A549 (cell line): Measurements from ENCODE around the gene CYP19A1. TPM values are rescaled to one million over a fixed set of nuclear protein-coding genes. Genes with fewer than 3 reads are reported as not detected.

ENCODE experiments used
- ATAC-seq, 2 experiments: fragments of 200-7000 bp in 1 of 2; fragments of >200 bp in 1 of 2; cut with Nextera tagmentation in 1 of 2; cut with Tn5 transposase in 1 of 2; 3 replicates each; pipeline versions ENCODE4 v1.8.0 to v1.9.1; 2018 to 2020; ENCODE audit warnings: mild to moderate bottlenecking in 1 of 2, moderate library complexity in 1 of 2
- CTCF ChIA-PET: fragments of 300-600 bp; sonication (Branson Sonifier 250); formaldehyde crosslinking; extraction: SDS; loops from one replicate; lab custom pipeline; 2021; ENCODE audit warnings: antibody characterized with exemption, inconsistent platforms; lab: Yijun Ruan, JAX
- POLR2A ChIA-PET: fragments of 350-600 bp; formaldehyde crosslinking; extraction: SDS; loops from one replicate; lab custom pipeline; 2021; ENCODE audit warnings: antibody characterized with exemption, inconsistent platforms; lab: Yijun Ruan, JAX
- DNase-seq, 2 experiments: peaks; one replicate each; pipeline versions ENCODE4 v3.0.0 to v3.0.0-alpha.2; 2011 to 2016; ENCODE audit warnings: low read depth in 1 of 2, low spot score in 1 of 2
- FAIRE-seq: peaks from 2 replicates; lab custom pipeline; 2011; peaks lifted over from hg19 to GRCh38; lab: Jason Lieb, UNC
- H3K27ac ChIP-seq, 2 experiments: fragments of >200 bp; sonication (Bioruptor Twin); formaldehyde crosslinking; 3 replicates each; pipeline ENCODE4 v1.5.1; 2016 to 2017
- H3K4me1 ChIP-seq: fragments of >200 bp; sonication (Bioruptor Twin); formaldehyde crosslinking; 3 replicates; pipeline ENCODE4 v1.6.1; 2016
- H3K4me2 ChIP-seq: fragments of >200 bp; sonication (Bioruptor Twin); formaldehyde crosslinking; 3 replicates; pipeline ENCODE4 v1.6.1; 2016
- H3K4me3 ChIP-seq: fragments of >200 bp; sonication (Bioruptor Twin); formaldehyde crosslinking; 3 replicates; pipeline ENCODE4 v1.5.1; 2016
- H3K9me3 ChIP-seq: fragments of >200 bp; sonication (Bioruptor Twin); formaldehyde crosslinking; 3 replicates; pipeline ENCODE4 v1.6.1; 2016
- CEBPB ChIP-seq, 2 experiments: fragments of >200 bp in 1 of 2; sonication (Bioruptor Twin) in 1 of 2; formaldehyde crosslinking in 1 of 2; IDR thresholded peaks; 2 replicates each; pipeline ENCODE4 v1.6.1; 2012 to 2016
- EP300 ChIP-seq, 2 experiments: fragments of >200 bp; sonication (Bioruptor Twin); formaldehyde crosslinking; IDR thresholded peaks; 2 replicates in 1 of 2; 3 replicates in 1 of 2; pipeline ENCODE4 v1.6.1; 2016 to 2017
- ESRRA ChIP-seq: fragments of 150-350 bp; IDR thresholded peaks from 2 replicates; pipeline ENCODE4 v1.6.1; 2014; ENCODE audit warnings: mild to moderate bottlenecking, low read length, borderline replicate concordance
- FOSB ChIP-seq: fragments of 250-450 bp; sonication (Bioruptor Pico); IDR thresholded peaks from 2 replicates; pipeline ENCODE4 v1.5.0; 2020; ENCODE audit warnings: mild to moderate bottlenecking, moderate library complexity
- FOSL2 ChIP-seq, 2 experiments: fragments of 450-650 bp in 1 of 2; fragments of >200 bp in 1 of 2; sonication (Bioruptor Twin) in 1 of 2; formaldehyde crosslinking; IDR thresholded peaks; 2 replicates each; pipeline versions ENCODE4 v1.5.0 to v1.6.1; 2016 to 2020; ENCODE audit warnings: mild to moderate bottlenecking in 1 of 2, moderate library complexity in 1 of 2
- GATA3 ChIP-seq: IDR thresholded peaks from 2 replicates; pipeline ENCODE4 v1.6.1; 2012; ENCODE audit warnings: borderline replicate concordance
- HOXB13 ChIP-seq: fragments of 250-450 bp; sonication (Bioruptor Pico); IDR thresholded peaks from 2 replicates; pipeline ENCODE4 v1.5.0; 2020; ENCODE audit warnings: low read depth, mild to moderate bottlenecking, moderate library complexity
- KDM5A ChIP-seq: fragments of 200-600 bp; sonication (generic); IDR thresholded peaks from 2 replicates; pipeline ENCODE4 v1.6.1; 2016; ENCODE audit warnings: antibody characterized with exemption, mild to moderate bottlenecking
- MAFK ChIP-seq: fragments of 450-650 bp; IDR thresholded peaks from 2 replicates; pipeline ENCODE4 v1.6.1; 2014; ENCODE audit not compliant: partially characterized antibody
- MAZ ChIP-seq: fragments of 150-350 bp; IDR thresholded peaks from 2 replicates; pipeline ENCODE4 v1.6.1; 2014; ENCODE audit warnings: antibody characterized with exemption, low read depth, low read length, borderline replicate concordance
- MYC ChIP-seq: IDR thresholded peaks from 2 replicates; pipeline ENCODE4 v1.6.1; 2012; ENCODE audit warnings: mild to moderate bottlenecking, inconsistent platforms, low read length, improper control_type of control experiment, borderline replicate concordance
- RFX5 ChIP-seq: fragments of 450-650 bp; IDR thresholded peaks from 2 replicates; pipeline ENCODE4 v1.7.1; 2014; ENCODE audit warnings: antibody characterized with exemption, mild to moderate bottlenecking, moderate library complexity
- RNF2 ChIP-seq: fragments of 200-600 bp; sonication (generic); IDR thresholded peaks from 2 replicates; pipeline ENCODE4 v1.6.1; 2016; ENCODE audit warnings: low read depth, mild to moderate bottlenecking, antibody characterized with exemption, moderate library complexity, borderline replicate concordance
- ZFP36 ChIP-seq: fragments of 450-650 bp; IDR thresholded peaks from 2 replicates; pipeline ENCODE4 v1.6.1; 2014; ENCODE audit warnings: borderline replicate concordance; ENCODE audit not compliant: partially characterized antibody
- WGBS: methylation state at CpG from one replicate; pipeline ENCODE4 v1.1.6; 2017; ENCODE audit errors: missing lambda C conversion rate; 5-methylcytosine and 5-hydroxymethylcytosine counted together
- polyA plus RNA-seq, 4 experiments: library from polyadenylated mRNA; depleted of rRNA in 3 of 4; stranded (reverse); fragments of >200 nt; fragmentation: RNase III in 1 of 4; extraction: RNeasy Plus Mini Kit Qiagen cat#74134 plus additional on column Dnase treatment in 1 of 4; gene quantifications; 2 replicates in 3 of 4; 3 replicates in 1 of 4; pipeline ENCODE4 v1.2.3, GENCODE V29; 2011 to 2017
- TF ChIP-seq, protein P1 (sequence below): IDR thresholded peaks from 2 replicates; pipeline ENCODE4 v1.6.1; 2012
- TF ChIP-seq, protein P2 (sequence below): IDR thresholded peaks from 2 replicates; pipeline ENCODE4 v1.6.1; 2012
- TF ChIP-seq, protein P3 (sequence below): fragments of >200 bp; sonication (Bioruptor Twin); formaldehyde crosslinking; IDR thresholded peaks from 3 replicates; pipeline ENCODE4 v1.5.1; 2016
- TF ChIP-seq, protein P4 (sequence below): fragments of 450-650 bp; IDR thresholded peaks from 2 replicates; pipeline ENCODE4 v1.6.1; 2014; ENCODE audit warnings: antibody characterized with exemption
- TF ChIP-seq, protein P5 (sequence below): fragments of 250-450 bp; sonication (Bioruptor Pico); IDR thresholded peaks from 2 replicates; pipeline ENCODE4 v1.5.0; 2020; ENCODE audit warnings: low read depth, mild to moderate bottlenecking, moderate library complexity
- TF ChIP-seq, protein P6 (sequence below): fragments of 250-450 bp; sonication (Bioruptor Pico); IDR thresholded peaks from 2 replicates; pipeline ENCODE4 v1.5.0; 2021; ENCODE audit warnings: mild to moderate bottlenecking, moderate library complexity, borderline replicate concordance

Gene CYP19A1
- polyA plus RNA-seq, 2 of the 4 experiments (the other 2 are of a cell fraction), result 0.36 TPM; not detected in 1

DNA sequence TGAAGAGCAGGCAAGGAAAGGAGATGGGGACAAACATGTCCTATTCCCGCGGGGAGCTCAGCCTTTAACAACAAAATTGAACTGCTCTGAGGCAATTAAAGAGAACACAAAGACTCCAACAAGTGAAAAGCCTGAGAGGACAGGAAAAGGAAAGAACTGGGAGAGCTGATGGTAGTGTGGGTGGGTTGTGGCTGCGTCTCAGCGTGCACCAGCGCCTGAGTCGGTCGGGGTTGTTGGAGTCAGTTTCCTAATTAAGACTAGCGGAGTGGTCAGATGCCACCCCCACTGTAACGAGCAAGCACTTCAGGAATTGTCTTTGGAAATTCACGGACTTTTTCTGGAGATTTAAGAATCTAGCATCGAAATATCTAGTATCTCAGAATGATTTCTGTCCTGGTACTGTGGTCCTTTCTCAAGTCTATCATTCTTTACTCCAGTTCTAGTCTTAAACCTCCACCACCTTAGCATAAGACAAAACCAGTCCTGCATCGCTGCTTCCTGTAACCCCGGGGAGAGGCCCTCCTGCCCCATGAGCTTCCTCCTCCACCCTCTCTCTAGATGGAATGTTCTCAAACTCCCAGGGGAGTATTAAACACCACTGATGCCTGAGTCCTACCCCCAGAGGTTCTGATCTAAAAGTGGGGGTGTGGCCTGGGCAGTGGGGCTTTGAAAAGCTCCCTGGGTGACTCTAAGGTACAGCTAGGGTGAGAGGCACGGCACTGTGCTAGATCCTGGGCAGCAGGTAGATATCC, 104.0 kb downstream of the CYP19A1 start:
- no peak overlapping the region for H3K4me3 ChIP-seq
- H3K4me1 ChIP-seq, result no peaks in the 10 kb centered on the region
- 51% methylated on average over 14 of the region's 14 CpGs for WGBS
- H3K4me2 ChIP-seq, result no peak overlapping the region
- POLR2A ChIA-PET, result no interaction called here
- no peaks in the 10 kb centered on the region for H3K9me3 ChIP-seq
- CTCF ChIA-PET, result interaction anchor here (0.6 to 1.9 kb wide), 8 partner anchors 8 to 199 kb away, joined by 3 to 6 read pairs (median 4); no protein-coding TSS in a partner anchor
- no peak overlapping the region for H3K27ac ChIP-seq
- ATAC-seq (no peak; a peak in 1 of 6 replicates), DNase-seq (no peak), FAIRE-seq (no peak)
- TF ChIP-seq ESRRA, result no peak
- TF ChIP-seq, protein P1, sequence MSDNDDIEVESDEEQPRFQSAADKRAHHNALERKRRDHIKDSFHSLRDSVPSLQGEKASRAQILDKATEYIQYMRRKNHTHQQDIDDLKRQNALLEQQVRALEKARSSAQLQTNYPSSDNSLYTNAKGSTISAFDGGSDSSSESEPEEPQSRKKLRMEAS, result no peak
- TF ChIP-seq, protein P2, sequence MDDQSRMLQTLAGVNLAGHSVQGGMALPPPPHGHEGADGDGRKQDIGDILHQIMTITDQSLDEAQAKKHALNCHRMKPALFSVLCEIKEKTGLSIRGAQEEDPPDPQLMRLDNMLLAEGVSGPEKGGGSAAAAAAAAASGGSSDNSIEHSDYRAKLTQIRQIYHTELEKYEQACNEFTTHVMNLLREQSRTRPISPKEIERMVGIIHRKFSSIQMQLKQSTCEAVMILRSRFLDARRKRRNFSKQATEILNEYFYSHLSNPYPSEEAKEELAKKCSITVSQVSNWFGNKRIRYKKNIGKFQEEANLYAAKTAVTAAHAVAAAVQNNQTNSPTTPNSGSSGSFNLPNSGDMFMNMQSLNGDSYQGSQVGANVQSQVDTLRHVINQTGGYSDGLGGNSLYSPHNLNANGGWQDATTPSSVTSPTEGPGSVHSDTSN, result no peak
- TF ChIP-seq CEBPB (IDR thresholded peaks at IDR 0.05), result no peak
- no peak for TF ChIP-seq FOSB
- TF ChIP-seq, protein P3, sequence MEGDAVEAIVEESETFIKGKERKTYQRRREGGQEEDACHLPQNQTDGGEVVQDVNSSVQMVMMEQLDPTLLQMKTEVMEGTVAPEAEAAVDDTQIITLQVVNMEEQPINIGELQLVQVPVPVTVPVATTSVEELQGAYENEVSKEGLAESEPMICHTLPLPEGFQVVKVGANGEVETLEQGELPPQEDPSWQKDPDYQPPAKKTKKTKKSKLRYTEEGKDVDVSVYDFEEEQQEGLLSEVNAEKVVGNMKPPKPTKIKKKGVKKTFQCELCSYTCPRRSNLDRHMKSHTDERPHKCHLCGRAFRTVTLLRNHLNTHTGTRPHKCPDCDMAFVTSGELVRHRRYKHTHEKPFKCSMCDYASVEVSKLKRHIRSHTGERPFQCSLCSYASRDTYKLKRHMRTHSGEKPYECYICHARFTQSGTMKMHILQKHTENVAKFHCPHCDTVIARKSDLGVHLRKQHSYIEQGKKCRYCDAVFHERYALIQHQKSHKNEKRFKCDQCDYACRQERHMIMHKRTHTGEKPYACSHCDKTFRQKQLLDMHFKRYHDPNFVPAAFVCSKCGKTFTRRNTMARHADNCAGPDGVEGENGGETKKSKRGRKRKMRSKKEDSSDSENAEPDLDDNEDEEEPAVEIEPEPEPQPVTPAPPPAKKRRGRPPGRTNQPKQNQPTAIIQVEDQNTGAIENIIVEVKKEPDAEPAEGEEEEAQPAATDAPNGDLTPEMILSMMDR, result no peak
- no peak for TF ChIP-seq GATA3
- TF ChIP-seq, protein P4, sequence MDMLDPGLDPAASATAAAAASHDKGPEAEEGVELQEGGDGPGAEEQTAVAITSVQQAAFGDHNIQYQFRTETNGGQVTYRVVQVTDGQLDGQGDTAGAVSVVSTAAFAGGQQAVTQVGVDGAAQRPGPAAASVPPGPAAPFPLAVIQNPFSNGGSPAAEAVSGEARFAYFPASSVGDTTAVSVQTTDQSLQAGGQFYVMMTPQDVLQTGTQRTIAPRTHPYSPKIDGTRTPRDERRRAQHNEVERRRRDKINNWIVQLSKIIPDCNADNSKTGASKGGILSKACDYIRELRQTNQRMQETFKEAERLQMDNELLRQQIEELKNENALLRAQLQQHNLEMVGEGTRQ, result no peak
- TF ChIP-seq RNF2, result no peak
- no peak for TF ChIP-seq HOXB13 (CRISPR knock-in tag)
- TF ChIP-seq MAFK, result no peak
- no peak for TF ChIP-seq MYC
- TF ChIP-seq RFX5, result no peak
- TF ChIP-seq, protein P5, sequence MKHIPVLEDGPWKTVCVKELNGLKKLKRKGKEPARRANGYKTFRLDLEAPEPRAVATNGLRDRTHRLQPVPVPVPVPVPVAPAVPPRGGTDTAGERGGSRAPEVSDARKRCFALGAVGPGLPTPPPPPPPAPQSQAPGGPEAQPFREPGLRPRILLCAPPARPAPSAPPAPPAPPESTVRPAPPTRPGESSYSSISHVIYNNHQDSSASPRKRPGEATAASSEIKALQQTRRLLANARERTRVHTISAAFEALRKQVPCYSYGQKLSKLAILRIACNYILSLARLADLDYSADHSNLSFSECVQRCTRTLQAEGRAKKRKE (CRISPR knock-in tag), result no peak
- no peak for TF ChIP-seq ZFP36
- TF ChIP-seq, protein P6, sequence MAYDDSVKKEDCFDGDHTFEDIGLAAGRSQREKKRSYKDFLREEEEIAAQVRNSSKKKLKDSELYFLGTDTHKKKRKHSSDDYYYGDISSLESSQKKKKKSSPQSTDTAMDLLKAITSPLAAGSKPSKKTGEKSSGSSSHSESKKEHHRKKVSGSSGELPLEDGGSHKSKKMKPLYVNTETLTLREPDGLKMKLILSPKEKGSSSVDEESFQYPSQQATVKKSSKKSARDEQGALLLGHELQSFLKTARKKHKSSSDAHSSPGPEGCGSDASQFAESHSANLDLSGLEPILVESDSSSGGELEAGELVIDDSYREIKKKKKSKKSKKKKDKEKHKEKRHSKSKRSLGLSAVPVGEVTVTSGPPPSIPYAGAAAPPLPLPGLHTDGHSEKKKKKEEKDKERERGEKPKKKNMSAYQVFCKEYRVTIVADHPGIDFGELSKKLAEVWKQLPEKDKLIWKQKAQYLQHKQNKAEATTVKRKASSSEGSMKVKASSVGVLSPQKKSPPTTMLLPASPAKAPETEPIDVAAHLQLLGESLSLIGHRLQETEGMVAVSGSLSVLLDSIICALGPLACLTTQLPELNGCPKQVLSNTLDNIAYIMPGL (CRISPR knock-in tag), result no peak
- TF ChIP-seq EP300 (IDR thresholded peaks at IDR 0.05), result no peak
- no peak for TF ChIP-seq FOSL2 (IDR thresholded peaks at IDR 0.05)
- TF ChIP-seq FOSL2 (CRISPR knock-in tag; IDR thresholded peaks at IDR 0.05), result no peak
- no peak for TF ChIP-seq KDM5A
- TF ChIP-seq MAZ, result no peak
